CD4-positive, alpha-beta T cell treated with Interleukin-6 for 4 hours (primary cell): ENCODE measurements around the gene PRH2.

Experiments
- DNase-seq: peaks from one replicate; pipeline ENCODE4 v3.0.0-alpha.2; 2020; ENCODE audit warnings: mixed read lengths

The PRH2 gene

DNA sequence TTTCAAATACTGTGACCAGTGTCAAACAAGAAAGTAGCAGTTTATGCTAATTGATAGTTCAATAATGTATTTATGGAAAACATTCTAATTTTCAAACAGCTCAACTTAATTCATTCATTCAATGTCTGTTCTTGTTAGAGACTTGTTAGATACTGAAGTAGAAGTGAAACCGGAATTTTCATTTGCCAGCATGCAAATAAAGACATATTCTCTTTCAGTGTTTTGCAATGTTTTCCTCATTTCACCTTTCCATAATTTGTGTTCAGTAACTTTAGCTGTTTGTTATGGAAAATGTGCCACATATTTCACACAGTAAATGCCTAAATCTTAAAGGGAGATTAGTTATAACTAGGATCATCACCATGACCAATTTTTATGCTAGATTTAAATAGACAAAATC is 36.4 kb downstream of the PRH2 start:
- no peak for DNase-seq

DNA sequence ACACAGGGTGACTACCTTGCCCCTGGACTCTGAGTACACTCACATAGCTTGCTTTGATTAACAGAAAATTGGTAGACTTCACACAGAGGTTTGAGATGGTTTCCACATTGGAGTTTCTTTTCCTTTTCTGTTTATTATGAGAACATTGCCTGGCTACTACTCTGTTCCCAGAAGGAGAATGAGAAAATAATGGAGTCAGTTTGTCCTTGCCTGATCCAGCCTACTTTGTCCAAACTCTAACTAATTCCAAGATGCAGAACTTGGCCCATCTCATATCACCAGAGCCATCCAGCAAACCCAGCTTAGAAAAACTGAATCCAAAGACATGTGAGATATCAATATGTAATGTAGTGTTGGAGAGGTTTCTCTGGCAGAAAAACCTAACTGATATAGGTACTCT is 37.3 kb downstream of the PRH2 start:
- DNase-seq = no peak

DNA sequence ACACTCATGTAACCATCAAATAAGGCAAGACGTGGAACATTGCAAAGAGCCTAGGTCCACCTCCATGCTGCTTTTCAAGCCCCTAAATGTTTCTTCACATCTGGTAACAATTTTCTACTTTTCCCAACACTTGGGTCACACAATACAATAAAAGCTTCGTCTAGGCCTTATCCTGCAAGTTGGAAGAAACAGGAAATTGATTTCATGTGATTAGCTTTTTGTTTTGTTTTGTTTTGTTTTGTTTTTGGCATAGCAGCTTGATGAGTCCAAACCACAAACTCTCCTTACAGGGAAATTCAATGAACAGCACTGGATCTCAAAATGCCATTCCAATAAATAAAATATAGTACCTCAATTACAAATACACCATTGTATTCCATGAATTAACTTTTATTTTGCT is 38.4 kb downstream of the PRH2 start:
- DNase-seq = no peak

DNA sequence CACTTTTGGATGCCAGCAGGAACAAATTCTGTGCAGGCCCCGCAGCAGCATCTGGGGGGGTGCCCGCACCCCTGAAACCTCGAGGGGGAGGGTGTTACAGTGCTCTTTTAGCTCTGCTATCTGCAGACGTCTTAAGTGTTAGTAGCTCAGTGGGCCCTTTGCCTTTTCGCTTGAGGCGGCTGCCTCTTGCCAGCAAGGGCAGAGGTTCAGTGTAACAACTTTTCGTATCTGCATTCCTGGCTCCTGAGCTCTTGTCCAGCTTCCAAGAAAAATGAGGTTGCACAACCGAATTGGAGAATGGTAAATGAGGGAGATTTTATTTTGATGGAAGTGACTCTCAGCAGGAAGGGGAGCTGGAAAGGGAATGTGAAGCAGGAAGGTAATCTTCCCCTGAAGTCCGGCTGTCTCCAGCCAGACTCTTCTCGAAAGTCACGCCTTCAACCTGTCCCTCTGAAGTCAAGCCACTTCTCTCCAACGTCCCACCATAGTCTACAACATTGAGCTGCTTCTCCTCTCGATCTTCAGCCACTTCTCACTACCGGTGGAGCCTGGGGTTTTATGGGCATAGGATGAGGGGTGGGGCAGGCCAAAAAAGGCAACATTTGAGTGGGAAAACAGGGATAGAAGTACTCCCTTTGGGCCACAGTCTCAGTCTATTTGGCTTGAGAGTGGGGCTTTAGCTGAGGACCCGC is 39.9 kb downstream of the PRH2 start:
- DNase-seq = no peak

DNA sequence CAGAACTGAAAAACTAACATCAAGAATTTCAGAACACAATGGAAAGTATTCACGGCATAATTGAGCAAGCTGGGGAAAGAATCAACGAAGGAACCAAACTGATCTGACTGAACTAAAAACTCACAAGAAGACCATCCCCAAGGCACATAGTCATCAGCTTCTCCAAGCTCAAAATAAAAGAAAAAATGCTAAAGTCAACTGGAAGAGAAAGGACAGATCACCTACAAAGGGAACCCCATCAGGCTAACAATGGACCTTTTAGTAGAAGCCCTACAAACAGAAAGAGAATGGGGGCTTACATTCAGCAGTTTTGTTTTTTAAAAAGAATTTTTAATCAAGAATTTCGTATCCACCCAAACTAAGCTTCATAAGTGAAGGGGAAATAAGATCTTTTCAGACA is 45.9 kb downstream of the PRH2 start:
- DNase-seq = no peak

DNA sequence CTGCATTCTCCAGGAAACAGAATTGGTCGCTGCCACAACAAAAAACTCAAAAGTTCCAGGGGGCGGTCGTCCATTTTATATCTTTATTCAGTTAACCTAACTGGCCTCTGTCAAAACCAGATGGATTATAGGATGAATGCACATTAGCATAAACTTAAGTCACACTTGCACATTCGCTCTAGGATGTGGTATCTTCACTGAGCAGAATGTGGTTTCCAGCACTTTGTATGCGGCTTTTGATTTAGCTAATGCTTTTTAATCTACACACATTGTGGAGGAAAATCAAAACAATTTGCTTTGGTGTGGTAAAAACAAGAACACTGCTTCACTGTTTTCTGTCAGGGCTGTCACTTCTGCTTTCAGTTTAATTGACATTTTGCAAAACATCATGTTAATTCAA is 53.2 kb downstream of the PRH2 start:
- DNase-seq = peak; percentile 24
